Natural killer cell (primary cell): ENCODE results near the gene SLC39A10. TPM values are rescaled to one million over a fixed set of nuclear protein-coding genes. Genes with fewer than 3 reads are reported as not detected.

Source experiments
- ATAC-seq, 3 donors: fragments of 150-1000 bp in 2 of 3; fragments of 200-7000 bp in 1 of 3; cut with Tn5 transposase; 1 replicate in 1 of 3; 2 replicates in 2 of 3; pipeline ENCODE4 v1.10.0; 2021; ENCODE audit warnings: mild to moderate bottlenecking in 2 of 3, moderate library complexity in 2 of 3
- DNase-seq, 2 donors: peaks; one replicate each; pipeline versions ENCODE4 v3.0.0 to v3.0.0-alpha.2; 2013 to 2021; ENCODE audit warnings: mixed read lengths in 1 of 2
- H3K27ac ChIP-seq: one replicate; pipeline ENCODE4 v1.5.1; 2013; ENCODE audit warnings: mild to moderate bottlenecking, low read length
- H3K27me3 ChIP-seq: one replicate; pipeline ENCODE4 v1.6.1; 2013; ENCODE audit warnings: low read length; ENCODE audit not compliant: control insufficient read depth, insufficient read depth
- H3K36me3 ChIP-seq: one replicate; pipeline ENCODE4 v1.6.1; 2013; ENCODE audit warnings: low read length; ENCODE audit not compliant: control insufficient read depth, insufficient read depth
- H3K4me1 ChIP-seq: one replicate; pipeline ENCODE4 v1.6.1; 2013; ENCODE audit warnings: low read length; ENCODE audit not compliant: control insufficient read depth, insufficient read depth
- H3K4me3 ChIP-seq: one replicate; pipeline ENCODE4 v1.5.1; 2013; ENCODE audit warnings: low read length
- H3K9me3 ChIP-seq: one replicate; pipeline ENCODE4 v1.6.1; 2013; ENCODE audit warnings: low read length; ENCODE audit not compliant: control insufficient read depth, insufficient read depth
- H3K27ac Mint-ChIP-seq, 2 donors: one replicate each; pipeline ENCODE4 v1.8.0; 2022; ENCODE audit warnings: mild to moderate bottlenecking in 2 of 2, mixed read lengths in 2 of 2, moderate library complexity in 1 of 2
- H3K27me3 Mint-ChIP-seq, 2 donors: one replicate each; pipeline ENCODE4 v1.8.0; 2022; ENCODE audit warnings: low read depth in 2 of 2, mixed read lengths in 2 of 2
- H3K36me3 Mint-ChIP-seq: one replicate; pipeline ENCODE4 v1.8.0; 2022; ENCODE audit warnings: mixed read lengths
- H3K4me1 Mint-ChIP-seq, 2 donors: one replicate each; pipeline ENCODE4 v1.8.0; 2022; ENCODE audit warnings: mixed read lengths in 2 of 2
- H3K4me3 Mint-ChIP-seq: one replicate; pipeline ENCODE4 v1.8.0; 2022; ENCODE audit warnings: mild to moderate bottlenecking, moderate library complexity, mixed read lengths
- H3K9me3 Mint-ChIP-seq, 2 donors: one replicate each; pipeline ENCODE4 v1.8.0; 2022; ENCODE audit warnings: mixed read lengths in 2 of 2
- WGBS: methylation state at CpG from one replicate; pipeline ENCODE4 v1.1.7; 2013; ENCODE audit warnings: missing lambda C conversion rate; ENCODE audit not compliant: insufficient coverage; 5-methylcytosine and 5-hydroxymethylcytosine counted together
- intact Hi-C: fragments of 100-400 bp; cut with micrococcal nuclease; formaldehyde crosslinking; loops from one replicate; pipeline ENCODE4 v1.14.2; 2022
- total RNA-seq, 4 donors: library from RNA; stranded (reverse); fragments of 120-200 nt in 1 of 4; gene quantifications; one replicate each; pipeline versions ENCODE4 v1.2.3 to v1.2.4, GENCODE V29; 2013 to 2022
- TF ChIP-seq, protein P1 (sequence below): fragments of 200-600 bp; IDR thresholded peaks from one replicate; pipeline ENCODE4 v1.8.0; 2022; ENCODE audit warnings: antibody characterized with exemption

SLC39A10 gene
- total RNA-seq, 3 donors from 2014 or later (not counting 1 experiment from before 2014, with no cell fraction given) = 56.5 to 69.6 (median 58.5) TPM

DNA sequence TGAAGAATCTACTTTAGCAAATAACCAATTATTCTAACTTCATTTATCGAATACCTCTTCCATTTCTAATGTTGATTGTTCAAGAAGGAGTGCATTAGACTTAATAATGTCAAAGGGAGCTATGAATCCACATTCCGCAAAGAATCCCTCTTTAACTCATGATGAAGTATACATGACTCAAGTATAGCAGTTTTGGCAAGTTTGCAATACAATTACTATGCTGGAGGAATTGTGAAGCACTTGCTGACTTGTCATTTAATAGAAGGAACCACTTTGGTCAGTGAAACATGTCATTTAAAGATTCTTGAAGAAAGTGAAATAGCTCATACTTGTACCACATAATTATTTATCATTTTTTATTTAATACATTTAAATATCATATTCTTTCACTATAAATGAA is 125.1 kb downstream of the SLC39A10 start:
- no peak overlapping the region for H3K4me3 ChIP-seq
- TF ChIP-seq, protein P1, sequence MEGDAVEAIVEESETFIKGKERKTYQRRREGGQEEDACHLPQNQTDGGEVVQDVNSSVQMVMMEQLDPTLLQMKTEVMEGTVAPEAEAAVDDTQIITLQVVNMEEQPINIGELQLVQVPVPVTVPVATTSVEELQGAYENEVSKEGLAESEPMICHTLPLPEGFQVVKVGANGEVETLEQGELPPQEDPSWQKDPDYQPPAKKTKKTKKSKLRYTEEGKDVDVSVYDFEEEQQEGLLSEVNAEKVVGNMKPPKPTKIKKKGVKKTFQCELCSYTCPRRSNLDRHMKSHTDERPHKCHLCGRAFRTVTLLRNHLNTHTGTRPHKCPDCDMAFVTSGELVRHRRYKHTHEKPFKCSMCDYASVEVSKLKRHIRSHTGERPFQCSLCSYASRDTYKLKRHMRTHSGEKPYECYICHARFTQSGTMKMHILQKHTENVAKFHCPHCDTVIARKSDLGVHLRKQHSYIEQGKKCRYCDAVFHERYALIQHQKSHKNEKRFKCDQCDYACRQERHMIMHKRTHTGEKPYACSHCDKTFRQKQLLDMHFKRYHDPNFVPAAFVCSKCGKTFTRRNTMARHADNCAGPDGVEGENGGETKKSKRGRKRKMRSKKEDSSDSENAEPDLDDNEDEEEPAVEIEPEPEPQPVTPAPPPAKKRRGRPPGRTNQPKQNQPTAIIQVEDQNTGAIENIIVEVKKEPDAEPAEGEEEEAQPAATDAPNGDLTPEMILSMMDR = no peak
- Mint-ChIP-seq H3K36me3 (no peaks in the 10 kb centered on the region), H3K4me3 (no peak overlapping the region), H3K9me3 (no peaks in the 10 kb centered on the region), H3K27me3 (peaks cover 3 to 15% of the 10 kb centered on the region in 2 donors), H3K27ac (no peak overlapping the region), H3K4me1 (no peaks in the 10 kb centered on the region)
- intact Hi-C loops = no loop called here
- no peaks in the 10 kb centered on the region for H3K36me3 ChIP-seq
- ATAC-seq = no peak
- H3K9me3 ChIP-seq = no peaks in the 10 kb centered on the region
- no peak overlapping the region for H3K27ac ChIP-seq
- H3K4me1 ChIP-seq = no peaks in the 10 kb centered on the region
- no peaks in the 10 kb centered on the region for H3K27me3 ChIP-seq
- DNase-seq = no peak
- no CpG with 5 or more reads among the region's 2 CpGs for WGBS
